ENCODE results near the gene AXIN1. TPM values are rescaled to one million over a fixed set of nuclear protein-coding genes. Genes with fewer than 3 reads are reported as not detected.
A peak's percentile ranks its signal among the peaks of the same experiment; 100 is the strongest.

The AXIN1 gene
- total RNA-seq, 1 experiment from 2014 or later: 49.8 TPM

DNA sequence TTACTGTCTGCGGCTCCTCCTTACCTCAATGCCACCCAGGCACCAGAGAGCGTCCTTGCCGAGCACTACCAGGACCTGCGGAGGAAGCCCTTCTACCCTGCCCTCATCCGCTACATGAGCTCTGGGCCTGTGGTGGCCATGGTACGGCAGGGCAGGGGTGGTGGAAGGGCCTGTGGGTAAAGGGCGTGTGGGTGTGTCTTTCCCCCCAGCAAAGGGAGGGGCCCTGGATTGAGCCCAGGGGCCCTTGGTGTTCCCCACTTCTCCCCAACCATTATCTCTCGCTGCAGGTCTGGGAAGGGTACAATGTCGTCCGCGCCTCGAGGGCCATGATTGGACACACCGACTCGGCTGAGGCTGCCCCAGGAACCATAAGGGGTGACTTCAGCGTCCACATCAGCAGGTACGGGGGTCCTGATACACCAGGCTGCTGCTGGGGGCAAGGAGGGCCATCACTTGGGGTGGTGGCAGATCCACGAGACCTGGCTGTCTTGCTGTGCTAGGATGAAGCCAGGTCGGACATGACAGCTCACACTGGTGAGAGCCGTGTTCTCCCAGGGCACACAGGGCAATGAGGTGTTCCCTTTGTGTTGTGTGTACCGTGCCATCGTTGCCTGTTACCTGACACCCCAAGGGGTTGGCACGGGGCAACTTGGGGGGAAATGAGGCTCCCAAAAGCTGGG is 47.0 kb upstream of the AXIN1 start:
- BruUV-seq (replicated peaks): no TSS peak

DNA sequence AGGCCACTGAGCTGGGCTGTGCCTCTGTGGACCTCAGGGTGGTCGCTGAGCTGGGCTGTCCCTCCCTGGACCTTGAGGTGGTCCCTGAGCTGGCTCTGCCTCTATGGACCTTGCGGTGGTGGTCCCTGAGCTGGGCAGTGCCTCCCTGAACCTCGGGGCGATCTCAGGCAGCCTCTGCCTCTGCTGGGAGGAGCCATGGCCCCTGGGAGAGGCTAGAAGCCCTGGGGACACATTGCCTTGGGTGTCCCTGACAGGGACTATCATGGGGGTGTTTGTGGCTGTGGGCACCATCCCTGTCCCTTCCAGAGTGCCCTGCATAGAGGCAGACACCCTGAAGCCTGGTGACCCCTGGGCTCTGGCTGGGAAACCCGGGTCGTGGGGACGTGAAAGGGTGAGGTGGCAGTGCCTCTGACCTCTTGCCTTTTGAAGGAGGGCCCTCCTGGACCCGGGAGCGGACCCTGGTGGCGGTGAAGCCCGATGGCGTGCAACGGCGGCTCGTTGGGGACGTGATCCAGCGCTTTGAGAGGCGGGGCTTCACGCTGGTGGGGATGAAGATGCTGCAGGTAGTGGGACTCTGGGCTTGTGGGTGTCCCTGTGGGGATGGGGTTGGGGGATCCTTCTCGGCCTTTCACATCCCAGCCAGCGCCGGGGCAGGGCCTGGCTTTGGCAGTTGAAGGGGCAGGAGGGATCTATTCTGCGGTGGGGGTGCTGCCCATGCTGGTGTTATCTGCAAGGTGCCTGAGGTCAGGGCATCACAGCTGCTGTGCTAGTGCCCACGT is 46.2 kb upstream of the AXIN1 start:
- no TSS peak for BruUV-seq (replicated peaks)
- Mint-ChIP-seq H3K4me3 (ENCODE audit: low read depth, unreplicated experiment) (peak overlapping the region; percentile 63), H3K4me1 (ENCODE audit: low read depth, unreplicated experiment) (peaks cover 9% of the 10 kb centered on the region), H3K9me3 (ENCODE audit: low read depth, unreplicated experiment) (no peaks in the 10 kb centered on the region), H3K27me3 (ENCODE audit: unreplicated experiment) (no peaks in the 10 kb centered on the region), H3K36me3 (ENCODE audit: insufficient read depth, unreplicated experiment) (peaks cover 60% of the 10 kb centered on the region), H3K27ac (ENCODE audit: unreplicated experiment) (no peak overlapping the region)
- CTCF ChIA-PET: interaction anchor here (1.3 kb wide), 1 partner anchor 37 kb away, joined by 3 read pairs; no protein-coding TSS in a partner anchor
- intact Hi-C loops (cut with micrococcal nuclease; ENCODE audit: unreplicated experiment): no loop called here
- no peak for DNase-seq
- TF ChIP-seq, protein P1, sequence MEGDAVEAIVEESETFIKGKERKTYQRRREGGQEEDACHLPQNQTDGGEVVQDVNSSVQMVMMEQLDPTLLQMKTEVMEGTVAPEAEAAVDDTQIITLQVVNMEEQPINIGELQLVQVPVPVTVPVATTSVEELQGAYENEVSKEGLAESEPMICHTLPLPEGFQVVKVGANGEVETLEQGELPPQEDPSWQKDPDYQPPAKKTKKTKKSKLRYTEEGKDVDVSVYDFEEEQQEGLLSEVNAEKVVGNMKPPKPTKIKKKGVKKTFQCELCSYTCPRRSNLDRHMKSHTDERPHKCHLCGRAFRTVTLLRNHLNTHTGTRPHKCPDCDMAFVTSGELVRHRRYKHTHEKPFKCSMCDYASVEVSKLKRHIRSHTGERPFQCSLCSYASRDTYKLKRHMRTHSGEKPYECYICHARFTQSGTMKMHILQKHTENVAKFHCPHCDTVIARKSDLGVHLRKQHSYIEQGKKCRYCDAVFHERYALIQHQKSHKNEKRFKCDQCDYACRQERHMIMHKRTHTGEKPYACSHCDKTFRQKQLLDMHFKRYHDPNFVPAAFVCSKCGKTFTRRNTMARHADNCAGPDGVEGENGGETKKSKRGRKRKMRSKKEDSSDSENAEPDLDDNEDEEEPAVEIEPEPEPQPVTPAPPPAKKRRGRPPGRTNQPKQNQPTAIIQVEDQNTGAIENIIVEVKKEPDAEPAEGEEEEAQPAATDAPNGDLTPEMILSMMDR (IDR thresholded peaks at IDR 0.05; ENCODE audit: unreplicated experiment): no peak

More for the DNA sequence above, 47.0 kb upstream of the AXIN1 start:
- Mint-ChIP-seq H3K9me3 (ENCODE audit: low read depth, unreplicated experiment) (no peaks in the 10 kb centered on the region), H3K36me3 (ENCODE audit: insufficient read depth, unreplicated experiment) (peaks cover 60% of the 10 kb centered on the region), H3K4me1 (ENCODE audit: low read depth, unreplicated experiment) (peaks cover 9% of the 10 kb centered on the region), H3K27me3 (ENCODE audit: unreplicated experiment) (no peaks in the 10 kb centered on the region), H3K4me3 (ENCODE audit: low read depth, unreplicated experiment) (peak overlapping the region; percentile 88), H3K27ac (ENCODE audit: unreplicated experiment) (no peak overlapping the region)
- DNase-seq: no peak
- TF ChIP-seq, protein P1 (IDR thresholded peaks at IDR 0.05; ENCODE audit: unreplicated experiment): no peak
- intact Hi-C loops (cut with micrococcal nuclease; ENCODE audit: unreplicated experiment): no loop called here
- CTCF ChIA-PET: no interaction called here

- Mint-ChIP-seq H3K4me1 (ENCODE audit: low read depth, unreplicated experiment) (peaks cover 9% of the 10 kb centered on the region), H3K36me3 (ENCODE audit: insufficient read depth, unreplicated experiment) (peaks cover 60% of the 10 kb centered on the region), H3K9me3 (ENCODE audit: low read depth, unreplicated experiment) (no peaks in the 10 kb centered on the region), H3K27ac (ENCODE audit: unreplicated experiment) (peak overlapping the region; percentile 33), H3K4me3 (ENCODE audit: low read depth, unreplicated experiment) (peak overlapping the region; percentile 63), H3K27me3 (ENCODE audit: unreplicated experiment) (no peaks in the 10 kb centered on the region)
- intact Hi-C loops (cut with micrococcal nuclease; ENCODE audit: unreplicated experiment): loop anchor here (2.0 kb wide), 1 partner anchor 15 kb away; no protein-coding TSS in a partner anchor
- peak; percentile 78 for DNase-seq
- BruUV-seq (replicated peaks): no TSS peak
- CTCF ChIA-PET: interaction anchor here (1.3 kb wide), 1 partner anchor 36 kb away, joined by 3 read pairs; no protein-coding TSS in a partner anchor
- TF ChIP-seq, protein P1 (IDR thresholded peaks at IDR 0.05; ENCODE audit: unreplicated experiment): no peak
Observed at GRCh38 chr16:397736-398332, 45.3 kb upstream of the AXIN1 start.

GRCh38 chr16:397135-397661 is 44.7 kb upstream of the AXIN1 start, which contains the start of gene NME4:
Gene NME4 (plus strand): TSS chr16:397199. CDS start chr16:397223, 24 bp downstream.
- TF ChIP-seq, protein P1 (IDR thresholded peaks at IDR 0.05; ENCODE audit: unreplicated experiment): no peak
- intact Hi-C loops (cut with micrococcal nuclease; ENCODE audit: unreplicated experiment): loop anchor here (2.0 kb wide), 1 partner anchor 14 kb away; no protein-coding TSS in a partner anchor
- peaks cover 9% of the 10 kb centered on the region for H3K4me1 Mint-ChIP-seq (ENCODE audit: low read depth, unreplicated experiment)
- H3K27me3 Mint-ChIP-seq (ENCODE audit: unreplicated experiment): no peaks in the 10 kb centered on the region
- no TSS peak for BruUV-seq (replicated peaks)
- H3K27ac Mint-ChIP-seq (ENCODE audit: unreplicated experiment): peak within 1 kb of the TSS; percentile 74
- CTCF ChIA-PET: interaction anchor here (1.3 kb wide), 1 partner anchor 35 kb away, joined by 3 read pairs; no protein-coding TSS in a partner anchor
- H3K4me3 Mint-ChIP-seq (ENCODE audit: low read depth, unreplicated experiment): peak within 1 kb of the TSS; percentile 63
- peak; percentile 42 for DNase-seq
- H3K36me3 Mint-ChIP-seq (ENCODE audit: insufficient read depth, unreplicated experiment): peaks cover 57% of the 10 kb centered on the region
- H3K9me3 Mint-ChIP-seq (ENCODE audit: low read depth, unreplicated experiment): no peaks in the 10 kb centered on the region

Data from Calu3 (cell line).